A673 (cell line): Measurements from ENCODE around the gene SERPINA6. TPM values are rescaled to one million over a fixed set of nuclear protein-coding genes. Genes with fewer than 3 reads are reported as not detected.

Experiments
- BruUV-seq: library from RNA; stranded (reverse); fragments of 400-500 nt; replicated peaks from 2 replicates; lab custom pipeline; 2021; lab: Mats Ljungman, UMichigan
- CTCF ChIA-PET: fragments of 300-600 bp; sonication (Branson Sonifier 250); formaldehyde crosslinking; loops from one replicate; lab custom pipeline; 2022; ENCODE audit warnings: antibody characterized with exemption; lab: Charles Lee
- POLR2A ChIA-PET: fragments of 300-600 bp; sonication (Branson Sonifier 250); formaldehyde crosslinking; loops from one replicate; lab custom pipeline; 2022; ENCODE audit warnings: antibody characterized with exemption; ENCODE audit not compliant: low non-redundant PET; lab: Charles Lee
- DNase-seq: peaks from one replicate; pipeline ENCODE4 v3.0.0-alpha.2; 2015; ENCODE audit warnings: low spot score
- H3K27ac ChIP-seq: fragments of 200-600 bp; sonication (generic); 2 replicates; pipeline ENCODE4 v1.5.1; 2016; ENCODE audit warnings: mixed run types, low read depth, mild to moderate bottlenecking, mixed read lengths, antibody characterized with exemption, low read length; ENCODE audit not compliant: poor library complexity, severe bottlenecking
- H3K27me3 ChIP-seq: fragments of 200-600 bp; sonication (generic); replicated peaks from 2 replicates; pipeline ENCODE4 v1.6.1; 2017; ENCODE audit warnings: mixed run types, low read depth, mild to moderate bottlenecking, mixed read lengths, antibody characterized with exemption, low read length; ENCODE audit not compliant: insufficient read depth, poor library complexity
- H3K36me3 ChIP-seq: fragments of 200-600 bp; sonication (generic); 2 replicates; pipeline ENCODE4 v1.6.1; 2016; ENCODE audit warnings: mixed run types, mild to moderate bottlenecking, mixed read lengths, antibody characterized with exemption, low read length; ENCODE audit not compliant: insufficient read depth, poor library complexity, severe bottlenecking
- H3K4me1 ChIP-seq: fragments of 200-600 bp; sonication (generic); 2 replicates; pipeline ENCODE4 v1.6.1; 2017; ENCODE audit warnings: mixed run types, mild to moderate bottlenecking, mixed read lengths, antibody characterized with exemption, low read length; ENCODE audit not compliant: insufficient read depth, poor library complexity, severe bottlenecking
- H3K4me3 ChIP-seq: fragments of 200-600 bp; sonication (generic); 2 replicates; pipeline ENCODE4 v1.5.1; 2016; ENCODE audit warnings: low read depth, mixed run types, mild to moderate bottlenecking, mixed read lengths, low read length; ENCODE audit not compliant: poor library complexity, severe bottlenecking
- H3K9me3 ChIP-seq: fragments of 200-600 bp; sonication (generic); 2 replicates; pipeline ENCODE4 v1.6.1; 2016; ENCODE audit warnings: mixed run types, low read depth, mild to moderate bottlenecking, mixed read lengths, antibody characterized with exemption, low read length; ENCODE audit not compliant: poor library complexity, severe bottlenecking
- CTCF ChIP-seq: fragments of 300-800, 200-600 bp; sonication (generic); conservative IDR thresholded peaks from 2 replicates; pipeline ENCODE4 v1.5.1; 2017; ENCODE audit warnings: low read depth, mild to moderate bottlenecking, antibody characterized with exemption, low read length, moderate library complexity, mixed read lengths
- EZH2 ChIP-seq: fragments of 200-600 bp; sonication (generic); IDR thresholded peaks from 2 replicates; pipeline ENCODE4 v1.6.1; 2017; ENCODE audit warnings: borderline replicate concordance, low read depth, mild to moderate bottlenecking, mixed read lengths, antibody characterized with exemption, low read length; ENCODE audit not compliant: poor library complexity, severe bottlenecking
- intact Hi-C: fragments of 100-400 bp; cut with micrococcal nuclease; formaldehyde crosslinking; loops from one replicate; pipeline ENCODE4 v1.10.0; 2022; ENCODE audit not compliant: unreplicated experiment
- total RNA-seq: library from RNA; stranded (reverse); gene quantifications from 2 replicates; pipeline ENCODE4 v1.2.3, GENCODE V29; 2021

The SERPINA6 gene
- total RNA-seq, 1 experiment from 2014 or later, result not detected

- no peak for DNase-seq
- H3K27me3 ChIP-seq, result no peaks in the 10 kb centered on the region
- POLR2A ChIA-PET, result no interaction called here
- CTCF ChIA-PET, result no interaction called here
- no peak overlapping the region for H3K27ac ChIP-seq
- intact Hi-C loops, result no loop called here
- H3K36me3 ChIP-seq, result no peaks in the 10 kb centered on the region
- TF ChIP-seq CTCF (no peak), EZH2 (no peak)
- H3K4me3 ChIP-seq, result no peak overlapping the region
- no peaks in the 10 kb centered on the region for H3K4me1 ChIP-seq
- BruUV-seq, result no TSS peak
- H3K9me3 ChIP-seq, result no peaks in the 10 kb centered on the region
Measured at GRCh38 chr14:94317259-94317658, 5.9 kb downstream of the SERPINA6 start.

- ChIA-PET POLR2A (no interaction called here), CTCF (interaction anchor here (0.5 kb wide), 1 partner anchor 27 kb away, joined by 3 read pairs; no protein-coding TSS in a partner anchor)
- Histone ChIP-seq H3K27me3 (no peaks in the 10 kb centered on the region), H3K36me3 (no peaks in the 10 kb centered on the region), H3K27ac (no peak overlapping the region), H3K4me1 (no peaks in the 10 kb centered on the region), H3K4me3 (no peak overlapping the region), H3K9me3 (no peaks in the 10 kb centered on the region)
- no peak for DNase-seq
- no TSS peak for BruUV-seq
- TF ChIP-seq EZH2 (no peak), CTCF (no peak)
- intact Hi-C loops, result no loop called here
Measured at GRCh38 chr14:94316692-94317091, 6.4 kb downstream of the SERPINA6 start.

- no peaks in the 10 kb centered on the region for H3K9me3 ChIP-seq
- no peak for DNase-seq
- H3K4me1 ChIP-seq, result no peaks in the 10 kb centered on the region
- ChIA-PET POLR2A (no interaction called here), CTCF (no interaction called here)
- no peaks in the 10 kb centered on the region for H3K36me3 ChIP-seq
- BruUV-seq, result no TSS peak
- no peak overlapping the region for H3K4me3 ChIP-seq
- no peak overlapping the region for H3K27ac ChIP-seq
- no peak for TF ChIP-seq CTCF
- TF ChIP-seq EZH2, result no peak
- intact Hi-C loops, result no loop called here
- no peaks in the 10 kb centered on the region for H3K27me3 ChIP-seq
Measured at GRCh38 chr14:94314890-94315289, 8.2 kb downstream of the SERPINA6 start.
